HEK293 (cell line): ENCODE data around the gene NUB1.

Experiments used
- CTCF ChIA-PET: fragments of 350-600 bp; formaldehyde crosslinking; extraction: SDS; loops from one replicate; lab custom pipeline; 2021; ENCODE audit warnings: antibody characterized with exemption; lab: Yijun Ruan, JAX
- POLR2A ChIA-PET: fragments of 300-600 bp; formaldehyde crosslinking; extraction: SDS; loops from one replicate; lab custom pipeline; 2020; ENCODE audit warnings: antibody characterized with exemption, inconsistent platforms; lab: Yijun Ruan, JAX
- H3K27ac ChIP-seq: fragments of 200-500 bp; sonication (Bioruptor generic); 2 replicates; pipeline ENCODE4 v1.5.1; 2014; ENCODE audit warnings: low read depth, low read length, control low read depth, inconsistent platforms; ENCODE audit errors: extremely low read depth
- H3K36me3 ChIP-seq, 2 experiments: fragments of 200-500 bp in 1 of 2; sonication (Bioruptor generic) in 1 of 2; 1 replicate in 1 of 2; 2 replicates in 1 of 2; pipeline ENCODE4 v1.5.1; 2014 to 2017; ENCODE audit warnings: inconsistent platforms in 2 of 2, low read length in 2 of 2; ENCODE audit not compliant: control insufficient read depth in 2 of 2, insufficient read depth in 1 of 2
- H3K4me1 ChIP-seq: fragments of 200-500 bp; sonication (Bioruptor generic); 2 replicates; pipeline ENCODE4 v1.5.1; 2014; ENCODE audit warnings: mild to moderate bottlenecking, low read length, inconsistent platforms; ENCODE audit not compliant: control insufficient read depth, insufficient read depth
- H3K4me3 ChIP-seq: 2 replicates; pipeline ENCODE4 v1.5.1; 2011; ENCODE audit warnings: low read depth, mild to moderate bottlenecking, control low read depth, low read length, moderate library complexity
- H3K9me3 ChIP-seq: fragments of 200-500 bp; sonication (Bioruptor generic); 2 replicates; pipeline ENCODE4 v1.5.1; 2014; ENCODE audit warnings: low read depth, low read length, inconsistent platforms; ENCODE audit not compliant: control insufficient read depth, insufficient read depth
- MYNN ChIP-seq: fragments of 450-650 bp; formaldehyde crosslinking; IDR thresholded peaks from 2 replicates; pipeline ENCODE4 v1.5.1; 2016; ENCODE audit warnings: missing biosample characterization, missing genetic modification characterization, borderline replicate concordance
- YY1 ChIP-seq: fragments of 450-650 bp; formaldehyde crosslinking; IDR thresholded peaks from 2 replicates; pipeline ENCODE4 v1.5.1; 2018; ENCODE audit warnings: missing biosample characterization, missing genetic modification characterization
- ZBTB11 ChIP-seq: fragments of 450-650 bp; formaldehyde crosslinking; conservative IDR thresholded peaks from 2 replicates; pipeline ENCODE4 v1.5.1; 2016; ENCODE audit warnings: low read depth, missing biosample characterization, missing genetic modification characterization
- ZBTB6 ChIP-seq: fragments of 450-650 bp; formaldehyde crosslinking; IDR thresholded peaks from 2 replicates; pipeline ENCODE4 v1.5.1; 2017; ENCODE audit warnings: missing biosample characterization, missing genetic modification characterization
- ZNF10 ChIP-seq: fragments of 450-650 bp; formaldehyde crosslinking; IDR thresholded peaks from 2 replicates; pipeline ENCODE4 v1.5.1; 2017; ENCODE audit warnings: missing biosample characterization, missing genetic modification characterization
- ZNF138 ChIP-seq: fragments of 450-650 bp; formaldehyde crosslinking; IDR thresholded peaks from 2 replicates; pipeline ENCODE4 v1.5.1; 2016; ENCODE audit warnings: missing biosample characterization, missing genetic modification characterization, borderline replicate concordance
- ZNF140 ChIP-seq: fragments of 450-650 bp; formaldehyde crosslinking; IDR thresholded peaks from 2 replicates; pipeline ENCODE4 v1.5.1; 2016; ENCODE audit warnings: missing biosample characterization, missing genetic modification characterization
- ZNF18 ChIP-seq: fragments of 450-650 bp; formaldehyde crosslinking; IDR thresholded peaks from 2 replicates; pipeline ENCODE4 v1.5.1; 2016; ENCODE audit warnings: missing biosample characterization, missing genetic modification characterization
- ZNF518A ChIP-seq: fragments of 450-650 bp; formaldehyde crosslinking; conservative IDR thresholded peaks from 2 replicates; pipeline ENCODE4 v1.5.1; 2016; ENCODE audit warnings: low read depth, missing biosample characterization, missing genetic modification characterization
- ZNF521 ChIP-seq: fragments of 450-650 bp; formaldehyde crosslinking; IDR thresholded peaks from 2 replicates; pipeline ENCODE4 v1.5.1; 2017; ENCODE audit warnings: missing biosample characterization, mild to moderate bottlenecking, missing genetic modification characterization
- ZNF558 ChIP-seq: fragments of 450-650 bp; formaldehyde crosslinking; IDR thresholded peaks from 2 replicates; pipeline ENCODE4 v1.5.1; 2016; ENCODE audit warnings: missing biosample characterization, missing genetic modification characterization
- ZNF621 ChIP-seq: fragments of 450-650 bp; formaldehyde crosslinking; IDR thresholded peaks from 2 replicates; pipeline ENCODE4 v1.5.1; 2017; ENCODE audit warnings: missing biosample characterization, missing genetic modification characterization
- ZNF623 ChIP-seq: fragments of 450-650 bp; formaldehyde crosslinking; IDR thresholded peaks from 2 replicates; pipeline ENCODE4 v1.5.1; 2016; ENCODE audit warnings: missing biosample characterization, missing genetic modification characterization
- ZNF785 ChIP-seq: fragments of 450-650 bp; formaldehyde crosslinking; IDR thresholded peaks from 2 replicates; pipeline ENCODE4 v1.5.1; 2016; ENCODE audit warnings: missing biosample characterization, missing genetic modification characterization

NUB1 gene

GRCh38 chr7:151307536-151307935 lies 34.1 kb upstream of the NUB1 start:
- H3K36me3 ChIP-seq: no peaks in the 10 kb centered on the region
- POLR2A ChIA-PET: no interaction called here
- H3K9me3 ChIP-seq: no peaks in the 10 kb centered on the region
- H3K4me1 ChIP-seq: no peaks in the 10 kb centered on the region
- CTCF ChIA-PET: interaction anchor here (0.6 to 3.7 kb wide), 3 partner anchors 7 to 205 kb away, joined by 3 to 15 read pairs (median 8); no protein-coding TSS in a partner anchor
- H3K27ac ChIP-seq: no peak overlapping the region
- no peak overlapping the region for H3K4me3 ChIP-seq
- no peak for TF ChIP-seq ZNF621
- TF ChIP-seq ZNF518A (tag by site-specific recombination): no peak
- TF ChIP-seq ZNF140 (tag by site-specific recombination): no peak
- no peak for TF ChIP-seq ZNF558 (tag by site-specific recombination)
- TF ChIP-seq ZNF10 (tag by site-specific recombination): no peak
- TF ChIP-seq ZNF18: no peak
- TF ChIP-seq MYNN: no peak
- no peak for TF ChIP-seq ZNF623 (tag by site-specific recombination)
- TF ChIP-seq ZNF521 (tag by site-specific recombination): no peak
- TF ChIP-seq ZBTB11 (tag by site-specific recombination): no peak
- no peak for TF ChIP-seq YY1 (tag by site-specific recombination)
- TF ChIP-seq ZBTB6 (tag by site-specific recombination): no peak

GRCh38 chr7:151308256-151308655 lies 33.4 kb upstream of the NUB1 start:
- Histone ChIP-seq H3K9me3 (no peaks in the 10 kb centered on the region), H3K4me1 (no peaks in the 10 kb centered on the region), H3K36me3 (no peaks in the 10 kb centered on the region), H3K4me3 (no peak overlapping the region), H3K27ac (no peak overlapping the region)
- TF ChIP-seq ZNF785 (tag by site-specific recombination) (no peak), ZNF138 (no peak)
- POLR2A ChIA-PET: no interaction called here
- CTCF ChIA-PET: interaction anchor here (4.5 kb wide), 1 partner anchor 43 kb away, joined by 27 read pairs; no protein-coding TSS in a partner anchor
